GM23248 (cell line): ENCODE measurements around the gene GANC.

Experiments
- EZH2 ChIP-seq: fragments of 200-600 bp; sonication (generic); IDR thresholded peaks from 2 replicates; pipeline ENCODE4 v1.6.1; 2018; ENCODE audit warnings: antibody characterized with exemption, mild to moderate bottlenecking; ENCODE audit not compliant: insufficient read depth, poor library complexity, severe bottlenecking
- EZH2phosphoT487 ChIP-seq: fragments of 200-600 bp; sonication (generic); IDR thresholded peaks from 2 replicates; pipeline ENCODE4 v1.6.1; 2018; ENCODE audit warnings: antibody characterized with exemption, moderate library complexity, mild to moderate bottlenecking, low read depth; ENCODE audit not compliant: insufficient read depth

- TF ChIP-seq EZH2 (no peak), EZH2phosphoT487 (no peak)
These were observed 2.5 kb upstream of the GANC start for GRCh38 chr15:42270551-42270950.
